DMS53 treated with DMSO at 0.1 percent for 48 hours (cell line): Measurements from ENCODE around the gene RRAS2.

Source experiments
- DNase-seq: peaks from one replicate; lab custom pipeline; 2025; ENCODE audit not compliant: unreplicated experiment; lab: John Stamatoyannopoulos, UW

Gene RRAS2

GRCh38 chr11:14340721-14341120 is 18.3 kb downstream of the RRAS2 start:
- DNase-seq, result no peak

GRCh38 chr11:14339356-14339755 is 19.6 kb downstream of the RRAS2 start:
- DNase-seq, result no peak

- DNase-seq, result peak; percentile 91
Measured at GRCh38 chr11:14336507-14337503, 22.2 kb downstream of the RRAS2 start.

- no peak for DNase-seq
Measured at GRCh38 chr11:14335712-14336111, 23.3 kb downstream of the RRAS2 start.

GRCh38 chr11:14334893-14335292 is 24.1 kb downstream of the RRAS2 start:
- DNase-seq, result no peak

- no peak for DNase-seq
Measured at GRCh38 chr11:14334192-14334591, 24.8 kb downstream of the RRAS2 start.

GRCh38 chr11:14331476-14332136 is 27.4 kb downstream of the RRAS2 start:
- no peak for DNase-seq

GRCh38 chr11:14330881-14331280 is 28.1 kb downstream of the RRAS2 start:
- DNase-seq, result no peak

GRCh38 chr11:14329702-14330101 is 29.3 kb downstream of the RRAS2 start:
- DNase-seq, result no peak

GRCh38 chr11:14327116-14327515 is 31.9 kb downstream of the RRAS2 start:
- no peak for DNase-seq

- no peak for DNase-seq
Measured at GRCh38 chr11:14323118-14323676, 35.8 kb downstream of the RRAS2 start.

GRCh38 chr11:14322510-14322909 is 36.5 kb downstream of the RRAS2 start:
- DNase-seq, result no peak

- DNase-seq, result no peak
Measured at GRCh38 chr11:14320020-14320419, 39.0 kb downstream of the RRAS2 start.

- no peak for DNase-seq
Measured at GRCh38 chr11:14318581-14318981, 40.4 kb downstream of the RRAS2 start.

GRCh38 chr11:14317659-14318325 is 41.2 kb downstream of the RRAS2 start:
- no peak for DNase-seq

GRCh38 chr11:14315130-14315529 is 43.9 kb downstream of the RRAS2 start:
- no peak for DNase-seq

GRCh38 chr11:14314127-14314526 is 44.9 kb downstream of the RRAS2 start:
- DNase-seq, result no peak

- DNase-seq, result no peak
Measured at GRCh38 chr11:14312736-14313438, 46.1 kb downstream of the RRAS2 start.

GRCh38 chr11:14310679-14311078 is 48.3 kb downstream of the RRAS2 start:
- no peak for DNase-seq

GRCh38 chr11:14309425-14310192 is 49.4 kb downstream of the RRAS2 start:
- DNase-seq, result no peak
